ENCODE measurements around the gene MYO5A. TPM values are rescaled to one million over a fixed set of nuclear protein-coding genes. Genes with fewer than 3 reads are reported as not detected.

MYO5A gene
- polyA plus RNA-seq, 1 of the 3 experiments (the other 2 are of a cell fraction), result 11.0 TPM

- no peak for TF ChIP-seq FOXJ3 (CRISPR knock-in tag; IDR thresholded peaks at IDR 0.05)
- no peak for TF ChIP-seq REST (IDR thresholded peaks at IDR 0.05; ENCODE audit: low read depth, low read length)
- no peak for TF ChIP-seq GATA2 (CRISPR knock-in tag; IDR thresholded peaks at IDR 0.05)
- no peak for TF ChIP-seq YY1 (IDR thresholded peaks at IDR 0.05; ENCODE audit: low read depth)
- no peak for TF ChIP-seq TAF1 (IDR thresholded peaks at IDR 0.05; ENCODE audit: borderline replicate concordance, low read depth, low read length)
- TF ChIP-seq RFX5 (IDR thresholded peaks at IDR 0.05; ENCODE audit: low read length), result no peak
- TF ChIP-seq CHD2 (IDR thresholded peaks at IDR 0.05; ENCODE audit: low read length, partially characterized antibody), result no peak
- H2AFZ ChIP-seq (ENCODE audit: low read depth), result no peak overlapping the region
- H3K27ac ChIP-seq (ENCODE audit: low read depth in 2 of 2, low read length in 1 of 2), result no peak overlapping the region
- H3K36me3 ChIP-seq (replicated peaks in 1 of 2; ENCODE audit: control insufficient read depth in 1 of 2, insufficient read depth in 2 of 2, low read length in 1 of 2), result no peaks in the 10 kb centered on the region
- H3K79me2 ChIP-seq (ENCODE audit: insufficient read depth), result no peaks in the 10 kb centered on the region
- WGBS (ENCODE audit: low lambda C conversion rate), result 90% methylated on average over 1 of the region's 1 CpG
- no peaks in the 10 kb centered on the region for H4K20me1 ChIP-seq (ENCODE audit: insufficient read depth)
- no peaks in the 10 kb centered on the region for H3K9me2 ChIP-seq
- no peaks in the 10 kb centered on the region for H3F3A ChIP-seq (replicated peaks; ENCODE audit: insufficient read depth)
- H3K4me2 ChIP-seq, result no peak overlapping the region
- no peaks in the 10 kb centered on the region for H3K27me3 ChIP-seq (ENCODE audit: insufficient read depth)
- ChIA-PET CTCF (interaction anchor here (0.6 kb wide), 1 partner anchor 8 kb away, joined by 3 read pairs; no protein-coding TSS in a partner anchor), POLR2A (no interaction called here)
- no peak overlapping the region for H3K9ac ChIP-seq
- H3K4me3 ChIP-seq (ENCODE audit: low read depth in 2 of 2, low read length in 1 of 2), result no peak overlapping the region
- H3K9me3 ChIP-seq, result no peaks in the 10 kb centered on the region
- H3K4me1 ChIP-seq (ENCODE audit: control insufficient read depth in 1 of 2, insufficient read depth in 2 of 2, low read depth in 1 of 2, low read length in 1 of 2), result no peaks in the 10 kb centered on the region
- no peak for DNase-seq
These were observed 109.2 kb downstream of the MYO5A start for GRCh38 chr15:52419494-52419893.

DNA sequence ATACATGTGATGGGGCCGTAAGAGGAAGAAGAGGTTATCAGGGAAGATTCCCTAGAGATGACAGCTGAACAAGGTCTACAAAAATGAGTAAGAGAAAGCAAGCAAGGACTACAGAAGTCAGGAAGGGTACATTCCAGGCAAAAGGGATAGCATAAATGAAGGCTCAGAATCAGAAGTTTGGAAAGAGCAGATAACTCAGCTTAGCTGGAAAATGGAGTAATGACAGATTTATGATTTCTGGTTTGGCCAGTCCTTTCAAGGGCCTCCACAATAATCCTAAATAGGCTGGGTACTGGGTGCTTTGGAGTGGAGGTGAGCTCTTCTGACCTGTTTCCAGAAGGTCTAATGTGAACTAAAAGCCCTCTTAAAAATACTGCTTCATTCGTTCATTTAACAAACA lies 110.7 kb downstream of the MYO5A start:
- no peaks in the 10 kb centered on the region for H3K79me2 ChIP-seq (ENCODE audit: insufficient read depth)
- no peaks in the 10 kb centered on the region for H3K9me2 ChIP-seq
- WGBS (ENCODE audit: low lambda C conversion rate), result 98% methylated on average over 2 of the region's 2 CpGs
- TF ChIP-seq YY1 (IDR thresholded peaks at IDR 0.05; ENCODE audit: low read depth), result no peak
- no peak for TF ChIP-seq MEF2A (IDR thresholded peaks at IDR 0.05; ENCODE audit: borderline replicate concordance, low read depth)
- TF ChIP-seq MAX (IDR thresholded peaks at IDR 0.05; ENCODE audit: low read depth), result no peak
- TF ChIP-seq TCF12 (IDR thresholded peaks at IDR 0.05), result no peak
- no peak for TF ChIP-seq RAD21 (IDR thresholded peaks at IDR 0.05; ENCODE audit: low read length)
- no peak for TF ChIP-seq TEAD4 (IDR thresholded peaks at IDR 0.05; ENCODE audit: borderline replicate concordance, insufficient read depth)
- TF ChIP-seq FOSL2 (IDR thresholded peaks at IDR 0.05; ENCODE audit: borderline replicate concordance, low read depth), result no peak
- no peak for TF ChIP-seq NRF1 (IDR thresholded peaks at IDR 0.05; ENCODE audit: low read depth, low read length)
- no peak for TF ChIP-seq USF1 (IDR thresholded peaks at IDR 0.05; ENCODE audit: borderline replicate concordance, low read depth)
- H3K27ac ChIP-seq (ENCODE audit: low read depth in 2 of 2, low read length in 1 of 2), result no peak overlapping the region
- POLR2A ChIA-PET, result no interaction called here
- no peaks in the 10 kb centered on the region for H3K4me1 ChIP-seq (ENCODE audit: control insufficient read depth in 1 of 2, insufficient read depth in 2 of 2, low read depth in 1 of 2, low read length in 1 of 2)
- H2AFZ ChIP-seq (ENCODE audit: low read depth), result no peak overlapping the region
- CTCF ChIA-PET, result no interaction called here
- no peak for DNase-seq
- H3K4me3 ChIP-seq (ENCODE audit: low read depth in 2 of 2, low read length in 1 of 2), result no peak overlapping the region
- no peak overlapping the region for H3K4me2 ChIP-seq
- no peaks in the 10 kb centered on the region for H3K9me3 ChIP-seq
- no peaks in the 10 kb centered on the region for H3F3A ChIP-seq (replicated peaks; ENCODE audit: insufficient read depth)
- H4K20me1 ChIP-seq (ENCODE audit: insufficient read depth), result no peaks in the 10 kb centered on the region
- H3K36me3 ChIP-seq (replicated peaks in 1 of 2; ENCODE audit: control insufficient read depth in 1 of 2, insufficient read depth in 2 of 2, low read length in 1 of 2), result no peaks in the 10 kb centered on the region
- H3K9ac ChIP-seq, result no peak overlapping the region
- H3K27me3 ChIP-seq (ENCODE audit: insufficient read depth), result no peaks in the 10 kb centered on the region

All from SK-N-SH (cell line).